ENCODE results near the gene CSH2. TPM values are rescaled to one million over a fixed set of nuclear protein-coding genes. Genes with fewer than 3 reads are reported as not detected.
"Not testable (repeated sequence)": the region's sequence is repeated elsewhere in the genome, so short reads cannot be mapped to it uniquely, and the experiment has no call there.

CSH2 gene
- total RNA-seq, 2 experiments from 2014 or later: not detected

- Mint-ChIP-seq H3K27ac (peak overlapping the region; percentile 94), H3K4me1 (peaks cover 40% of the 10 kb centered on the region), H3K4me3 (peak overlapping the region; percentile 95), H3K36me3 (peaks cover 14% of the 10 kb centered on the region)
- peak; percentile 59 for DNase-seq
- peak; percentile 11 for ATAC-seq
- H3K27me3 Mint-ChIP-seq; H3K9me3 Mint-ChIP-seq (ENCODE audit: low read depth): not testable (repeated sequence)
- CTCF ChIA-PET: interaction anchor here (0.6 to 2.0 kb wide), 16 partner anchors 9 to 290 kb away, joined by 3 to 10 read pairs (median 3); partner anchors contain the start of genes CCDC47, DDX42, FTSJ3 and ICAM2
Measured at GRCh38 chr17:63843387-63843888, 30.0 kb downstream of the CSH2 start.

- H3K27me3 Mint-ChIP-seq: no peaks in the 10 kb centered on the region
- H3K27ac Mint-ChIP-seq: peak within 1 kb of the TSS; percentile 94
- peaks cover 33% of the 10 kb centered on the region for H3K4me1 Mint-ChIP-seq
- H3K4me3 Mint-ChIP-seq: peak within 1 kb of the TSS; percentile 95
- CTCF ChIA-PET: interaction anchor here (0.6 to 4.5 kb wide), 14 partner anchors 8 to 291 kb away, joined by 3 to 28 read pairs (median 4); partner anchors contain the start of genes DDX42, FTSJ3 and ICAM2
- DNase-seq (peak; percentile 99), ATAC-seq (peak; percentile 91)
- no peaks in the 10 kb centered on the region for H3K9me3 Mint-ChIP-seq (ENCODE audit: low read depth)
- H3K36me3 Mint-ChIP-seq: peaks cover 8% of the 10 kb centered on the region
Measured at GRCh38 chr17:63842540-63843386, 30.7 kb downstream of the CSH2 start, which contains the start of gene SMARCD2. SMARCD2 (minus strand) TSS chr17:63842685; CDS start chr17:63842674, 11 bp downstream.

- H3K27ac Mint-ChIP-seq: peak overlapping the region; percentile 90
- CTCF ChIA-PET: interaction anchor here (0.9 to 4.5 kb wide), 4 partner anchors 11 to 417 kb away, joined by 3 to 28 read pairs (median 4); partner anchors contain the start of gene MAP3K3
- H3K27me3 Mint-ChIP-seq: no peaks in the 10 kb centered on the region
- peak overlapping the region; percentile 95 for H3K4me3 Mint-ChIP-seq
- ATAC-seq (peak; percentile 32), DNase-seq (peak; percentile 60)
- no peaks in the 10 kb centered on the region for H3K9me3 Mint-ChIP-seq (ENCODE audit: low read depth)
- H3K4me1 Mint-ChIP-seq: peaks cover 31% of the 10 kb centered on the region
- H3K36me3 Mint-ChIP-seq: peaks cover 7% of the 10 kb centered on the region
Measured at GRCh38 chr17:63842173-63842539, 31.3 kb downstream of the CSH2 start.

GRCh38 chr17:63841350-63842172 lies 31.9 kb downstream of the CSH2 start:
- no peak for DNase-seq
- Mint-ChIP-seq H3K4me3 (peak overlapping the region; percentile 95), H3K4me1 (peaks cover 31% of the 10 kb centered on the region), H3K36me3 (peaks cover 13% of the 10 kb centered on the region), H3K27ac (peak overlapping the region; percentile 90), H3K27me3 (no peaks in the 10 kb centered on the region), H3K9me3 (ENCODE audit: low read depth) (no peaks in the 10 kb centered on the region)
- ATAC-seq: no peak
- CTCF ChIA-PET: interaction anchor here (0.8 to 4.5 kb wide), 5 partner anchors 10 to 416 kb away, joined by 3 to 28 read pairs (median 4); partner anchors contain the start of genes GH2 and MAP3K3

- Mint-ChIP-seq H3K27ac (peak overlapping the region; percentile 90), H3K4me1 (peaks cover 33% of the 10 kb centered on the region), H3K27me3 (no peaks in the 10 kb centered on the region), H3K9me3 (ENCODE audit: low read depth) (no peaks in the 10 kb centered on the region), H3K36me3 (peaks cover 18% of the 10 kb centered on the region), H3K4me3 (peak overlapping the region; percentile 95)
- ATAC-seq (no peak), DNase-seq (no peak)
- CTCF ChIA-PET: interaction anchor here (0.7 to 4.5 kb wide), 7 partner anchors 8 to 415 kb away, joined by 3 to 28 read pairs (median 4); partner anchors contain the start of genes GH2 and MAP3K3
Measured at GRCh38 chr17:63840591-63841349, 32.7 kb downstream of the CSH2 start.

GRCh38 chr17:63838631-63839171 lies 34.8 kb downstream of the CSH2 start:
- no peak for DNase-seq
- Mint-ChIP-seq H3K4me3 (no peak overlapping the region), H3K36me3 (peaks cover 25% of the 10 kb centered on the region), H3K27ac (peak overlapping the region; percentile 52), H3K4me1 (peaks cover 34% of the 10 kb centered on the region), H3K27me3 (no peaks in the 10 kb centered on the region), H3K9me3 (ENCODE audit: low read depth) (no peaks in the 10 kb centered on the region)
- CTCF ChIA-PET: interaction anchor here (0.7 to 4.5 kb wide), 7 partner anchors 7 to 290 kb away, joined by 3 to 28 read pairs (median 4); partner anchors contain the start of genes FTSJ3 and PSMC5
- ATAC-seq: no peak

GRCh38 chr17:63837962-63838600 lies 35.4 kb downstream of the CSH2 start:
- DNase-seq (no peak), ATAC-seq (no peak)
- no peak overlapping the region for H3K4me3 Mint-ChIP-seq
- CTCF ChIA-PET: interaction anchor here (0.7 to 4.5 kb wide), 6 partner anchors 7 to 101 kb away, joined by 3 to 28 read pairs (median 7); partner anchors contain the start of genes FTSJ3 and PSMC5
- peaks cover 30% of the 10 kb centered on the region for H3K36me3 Mint-ChIP-seq
- peaks cover 32% of the 10 kb centered on the region for H3K4me1 Mint-ChIP-seq
- no peaks in the 10 kb centered on the region for H3K27me3 Mint-ChIP-seq
- H3K27ac Mint-ChIP-seq: no peak overlapping the region
- no peaks in the 10 kb centered on the region for H3K9me3 Mint-ChIP-seq (ENCODE audit: low read depth)

- Mint-ChIP-seq H3K4me3 (no peak overlapping the region), H3K9me3 (ENCODE audit: low read depth) (no peaks in the 10 kb centered on the region), H3K27ac (no peak overlapping the region), H3K4me1 (peaks cover 32% of the 10 kb centered on the region), H3K27me3 (no peaks in the 10 kb centered on the region), H3K36me3 (peaks cover 35% of the 10 kb centered on the region)
- ATAC-seq (no peak), DNase-seq (no peak)
- CTCF ChIA-PET: interaction anchor here (1.1 to 1.3 kb wide), 2 partner anchors 9 to 139 kb away, joined by 3 to 7 read pairs; no protein-coding TSS in a partner anchor
Measured at GRCh38 chr17:63837480-63837879, 36.0 kb downstream of the CSH2 start.

- Mint-ChIP-seq H3K36me3 (peaks cover 42% of the 10 kb centered on the region), H3K27ac (no peak overlapping the region), H3K27me3 (no peaks in the 10 kb centered on the region), H3K9me3 (ENCODE audit: low read depth) (no peaks in the 10 kb centered on the region), H3K4me1 (peaks cover 37% of the 10 kb centered on the region), H3K4me3 (no peak overlapping the region)
- ATAC-seq (no peak), DNase-seq (no peak)
- CTCF ChIA-PET: interaction anchor here (1.1 to 1.3 kb wide), 2 partner anchors 8 to 138 kb away, joined by 3 to 7 read pairs; no protein-coding TSS in a partner anchor
Measured at GRCh38 chr17:63836811-63837210, 36.7 kb downstream of the CSH2 start.

- no peaks in the 10 kb centered on the region for H3K9me3 Mint-ChIP-seq (ENCODE audit: low read depth)
- H3K27ac Mint-ChIP-seq: no peak overlapping the region
- H3K36me3 Mint-ChIP-seq: peaks cover 49% of the 10 kb centered on the region
- H3K4me1 Mint-ChIP-seq: peaks cover 39% of the 10 kb centered on the region
- ATAC-seq (no peak), DNase-seq (no peak)
- no peaks in the 10 kb centered on the region for H3K27me3 Mint-ChIP-seq
- no peak overlapping the region for H3K4me3 Mint-ChIP-seq
- CTCF ChIA-PET: interaction anchor here (0.6 to 4.0 kb wide), 15 partner anchors 8 to 410 kb away, joined by 3 to 15 read pairs (median 4); partner anchors contain the start of genes CCDC47 and DDX42
Measured at GRCh38 chr17:63835167-63835720, 38.2 kb downstream of the CSH2 start.

- ATAC-seq: peak; percentile 84
- peak; percentile 77 for DNase-seq
- no peaks in the 10 kb centered on the region for H3K9me3 Mint-ChIP-seq (ENCODE audit: low read depth)
- peaks cover 56% of the 10 kb centered on the region for H3K36me3 Mint-ChIP-seq
- H3K4me1 Mint-ChIP-seq: peaks cover 44% of the 10 kb centered on the region
- CTCF ChIA-PET: interaction anchor here (0.6 to 4.0 kb wide), 19 partner anchors 9 to 409 kb away, joined by 3 to 15 read pairs (median 4); partner anchors contain the start of genes CCDC47 and DDX42
- no peaks in the 10 kb centered on the region for H3K27me3 Mint-ChIP-seq
- H3K4me3 Mint-ChIP-seq: no peak overlapping the region
- peak overlapping the region; percentile 59 for H3K27ac Mint-ChIP-seq
Measured at GRCh38 chr17:63834431-63835166, 38.9 kb downstream of the CSH2 start.
